OCI-LY7 (cell line): ENCODE results near the gene WWOX. TPM values are rescaled to one million over a fixed set of nuclear protein-coding genes. Genes with fewer than 3 reads are reported as not detected.

ENCODE experiments used
- BruUV-seq: library from RNA; stranded (reverse); fragments of 400-500 nt; replicated peaks from 2 replicates; lab custom pipeline; 2021; lab: Mats Ljungman, UMichigan
- CTCF ChIA-PET: fragments of 300-600 bp; sonication (Branson Sonifier 250); formaldehyde crosslinking; loops from one replicate; lab custom pipeline; 2022; ENCODE audit warnings: antibody characterized with exemption; ENCODE audit not compliant: unreplicated experiment; lab: Charles Lee
- POLR2A ChIA-PET: fragments of 300-600 bp; sonication (Branson Sonifier 250); formaldehyde crosslinking; loops from one replicate; lab custom pipeline; 2022; ENCODE audit warnings: antibody characterized with exemption; lab: Charles Lee
- DNase-seq: peaks from one replicate; pipeline ENCODE4 v3.0.0-alpha.2; 2015; ENCODE audit warnings: low spot score
- H2AFZ ChIP-seq: fragments of 200-600 bp; sonication (generic), shearing (Covaris generic); 2 replicates; pipeline ENCODE4 v1.6.1; 2014; ENCODE audit warnings: mild to moderate bottlenecking, antibody characterized with exemption, low read length, moderate library complexity
- H3K27ac ChIP-seq: fragments of 200-600 bp; sonication (generic); 2 replicates; pipeline ENCODE4 v1.5.1; 2014; ENCODE audit warnings: mixed run types, low read depth, mild to moderate bottlenecking, moderate library complexity, low read length, inconsistent platforms; ENCODE audit not compliant: poor library complexity, severe bottlenecking
- H3K36me3 ChIP-seq: fragments of 200-600 bp; sonication (generic); 2 replicates; pipeline ENCODE4 v1.6.1; 2014; ENCODE audit warnings: mild to moderate bottlenecking, antibody characterized with exemption, low read length, moderate library complexity, mixed read lengths; ENCODE audit not compliant: insufficient read depth
- H3K4me1 ChIP-seq: fragments of 200-600 bp; sonication (generic); 2 replicates; pipeline ENCODE4 v1.5.1; 2014; ENCODE audit warnings: mild to moderate bottlenecking, low read length; ENCODE audit not compliant: insufficient read depth, poor library complexity, severe bottlenecking
- H3K4me2 ChIP-seq: fragments of 200-600 bp; sonication (generic); 2 replicates; pipeline ENCODE4 v1.6.1; 2014; ENCODE audit warnings: mild to moderate bottlenecking, low read length
- H3K4me3 ChIP-seq: fragments of 200-600 bp; sonication (generic); 2 replicates; pipeline ENCODE4 v1.5.1; 2014; ENCODE audit warnings: mild to moderate bottlenecking, low read depth, low read length; ENCODE audit not compliant: poor library complexity, severe bottlenecking
- H3K79me2 ChIP-seq: fragments of 200-600 bp; sonication (generic); 2 replicates; pipeline ENCODE4 v1.6.1; 2016; ENCODE audit warnings: low read depth, mild to moderate bottlenecking, low read length, moderate library complexity, mixed read lengths; ENCODE audit not compliant: insufficient read depth
- H3K9me2 ChIP-seq: fragments of 200-600 bp; sonication (generic); 2 replicates; pipeline ENCODE4 v1.6.1; 2016; ENCODE audit warnings: mild to moderate bottlenecking, low read length, mixed read lengths; ENCODE audit not compliant: insufficient read depth
- H3K9me3 ChIP-seq: fragments of 200-600 bp; sonication (generic); 2 replicates; pipeline ENCODE4 v1.6.1; 2014; ENCODE audit warnings: mild to moderate bottlenecking, mixed run types, low read length, mixed read lengths
- H4K20me1 ChIP-seq: fragments of 200-600 bp; sonication (generic); 2 replicates; pipeline ENCODE4 v1.6.1; 2014; ENCODE audit warnings: mild to moderate bottlenecking, antibody characterized with exemption, low read length, moderate library complexity, mixed read lengths; ENCODE audit not compliant: insufficient read depth
- EZH2phosphoT487 ChIP-seq: fragments of 200-600 bp; sonication (generic); IDR thresholded peaks from 2 replicates; pipeline ENCODE4 v1.6.1; 2018; ENCODE audit warnings: low read depth, borderline replicate concordance, mild to moderate bottlenecking, mixed run types, antibody characterized with exemption, low read length, moderate library complexity, mixed read lengths
- intact Hi-C: fragments of 100-400 bp; cut with micrococcal nuclease; formaldehyde crosslinking; loops from one replicate; pipeline ENCODE4 v1.10.0; 2022; ENCODE audit not compliant: unreplicated experiment
- total RNA-seq, 2 experiments: library from RNA; depleted of rRNA in 1 of 2; stranded (reverse); fragments of >200 nt in 1 of 2; shearing (Covaris generic) in 1 of 2; gene quantifications; 2 replicates each; pipeline ENCODE4 v1.2.3, GENCODE V29; 2014 to 2022
- TF ChIP-seq, protein P1 (sequence below): fragments of 200-600 bp; sonication (generic); conservative IDR thresholded peaks from 2 replicates; pipeline ENCODE4 v1.5.1; 2014; ENCODE audit warnings: mild to moderate bottlenecking, antibody characterized with exemption, low read length, moderate library complexity, mixed read lengths

The WWOX gene
- total RNA-seq, 2 experiments from 2014 or later, result 40.2 to 47.6 TPM

DNA sequence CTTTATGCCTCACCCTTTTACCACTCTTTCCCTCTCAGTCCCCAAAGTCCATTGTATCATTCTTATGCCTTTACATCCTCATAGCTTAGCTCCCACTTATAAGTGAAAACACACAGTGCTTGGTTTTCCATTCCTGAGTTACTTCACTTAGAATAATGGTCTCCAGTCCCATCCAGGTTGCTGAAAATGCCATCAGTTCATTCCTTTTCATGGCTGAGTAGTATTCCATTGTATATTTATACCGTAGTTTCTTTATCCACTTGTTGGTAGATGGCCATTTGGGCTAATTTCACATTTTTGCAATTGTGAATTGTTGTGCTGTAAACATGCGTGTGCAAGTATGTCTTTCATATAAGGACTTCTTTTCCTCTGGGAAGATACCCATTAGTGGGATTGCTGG is 597.3 kb downstream of the WWOX start:
- Histone ChIP-seq H3K9me3 (no peaks in the 10 kb centered on the region), H3K79me2 (no peaks in the 10 kb centered on the region), H3K4me1 (no peaks in the 10 kb centered on the region), H3K4me3 (no peak overlapping the region), H3K36me3 (no peaks in the 10 kb centered on the region), H3K9me2 (no peaks in the 10 kb centered on the region), H3K4me2 (no peak overlapping the region), H2AFZ (no peak overlapping the region), H4K20me1 (no peaks in the 10 kb centered on the region), H3K27ac (no peak overlapping the region)
- DNase-seq, result no peak
- intact Hi-C loops, result no loop called here
- ChIA-PET POLR2A (no interaction called here), CTCF (no interaction called here)
- TF ChIP-seq, protein P1, sequence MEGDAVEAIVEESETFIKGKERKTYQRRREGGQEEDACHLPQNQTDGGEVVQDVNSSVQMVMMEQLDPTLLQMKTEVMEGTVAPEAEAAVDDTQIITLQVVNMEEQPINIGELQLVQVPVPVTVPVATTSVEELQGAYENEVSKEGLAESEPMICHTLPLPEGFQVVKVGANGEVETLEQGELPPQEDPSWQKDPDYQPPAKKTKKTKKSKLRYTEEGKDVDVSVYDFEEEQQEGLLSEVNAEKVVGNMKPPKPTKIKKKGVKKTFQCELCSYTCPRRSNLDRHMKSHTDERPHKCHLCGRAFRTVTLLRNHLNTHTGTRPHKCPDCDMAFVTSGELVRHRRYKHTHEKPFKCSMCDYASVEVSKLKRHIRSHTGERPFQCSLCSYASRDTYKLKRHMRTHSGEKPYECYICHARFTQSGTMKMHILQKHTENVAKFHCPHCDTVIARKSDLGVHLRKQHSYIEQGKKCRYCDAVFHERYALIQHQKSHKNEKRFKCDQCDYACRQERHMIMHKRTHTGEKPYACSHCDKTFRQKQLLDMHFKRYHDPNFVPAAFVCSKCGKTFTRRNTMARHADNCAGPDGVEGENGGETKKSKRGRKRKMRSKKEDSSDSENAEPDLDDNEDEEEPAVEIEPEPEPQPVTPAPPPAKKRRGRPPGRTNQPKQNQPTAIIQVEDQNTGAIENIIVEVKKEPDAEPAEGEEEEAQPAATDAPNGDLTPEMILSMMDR, result no peak
- TF ChIP-seq EZH2phosphoT487, result no peak
- BruUV-seq, result no TSS peak

DNA sequence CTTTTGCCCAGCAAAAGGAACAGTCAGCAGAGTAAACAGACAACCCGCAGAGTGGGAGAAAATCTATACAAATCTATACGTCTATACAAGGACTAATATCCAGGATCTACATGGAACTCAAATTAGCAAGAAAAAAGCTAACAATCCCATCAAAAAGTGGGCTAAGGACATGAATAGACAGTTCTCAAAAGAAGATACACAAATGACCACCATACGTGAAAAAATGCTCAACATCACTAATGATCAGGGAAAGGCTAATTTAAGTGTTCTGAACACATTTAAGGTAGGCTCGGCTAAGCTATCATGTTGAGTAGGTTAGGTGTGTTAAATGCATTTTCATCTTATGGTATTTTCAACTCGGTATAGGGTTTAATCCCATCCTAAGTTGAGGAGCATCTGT is 598.0 kb downstream of the WWOX start:
- CTCF ChIA-PET, result no interaction called here
- intact Hi-C loops, result no loop called here
- no peaks in the 10 kb centered on the region for H3K9me3 ChIP-seq

DNA sequence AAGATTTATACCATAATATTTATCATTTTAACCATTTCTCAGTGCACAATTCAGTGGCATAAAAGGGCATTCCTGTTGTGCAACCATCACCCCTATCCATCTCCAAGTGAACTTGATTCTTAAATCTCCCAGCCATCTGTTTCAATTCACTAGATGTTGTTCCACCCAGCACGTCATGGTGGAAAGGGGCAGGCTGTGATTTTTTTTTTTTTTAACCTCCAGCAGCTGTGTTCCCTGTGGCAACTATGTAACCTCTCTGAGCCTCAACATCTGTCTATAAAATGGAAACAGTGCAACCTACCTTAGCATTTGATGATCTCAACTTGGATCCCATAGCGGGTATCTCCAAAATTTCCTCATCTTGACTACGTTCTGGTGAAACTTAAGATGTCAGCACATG is 604.5 kb downstream of the WWOX start:
- H3K27ac ChIP-seq, result no peak overlapping the region
- H3K9me2 ChIP-seq, result no peaks in the 10 kb centered on the region
- TF ChIP-seq EZH2phosphoT487, result no peak
- TF ChIP-seq, protein P1, result no peak
- H3K79me2 ChIP-seq, result no peaks in the 10 kb centered on the region
- ChIA-PET POLR2A (no interaction called here), CTCF (no interaction called here)
- no peaks in the 10 kb centered on the region for H3K36me3 ChIP-seq
- no peak overlapping the region for H3K4me3 ChIP-seq
- H3K4me2 ChIP-seq, result no peak overlapping the region
- no TSS peak for BruUV-seq
- intact Hi-C loops, result loop anchor here (2.0 to 10.0 kb wide), 2 partner anchors 67 to 221 kb away; no protein-coding TSS in a partner anchor
- no peaks in the 10 kb centered on the region for H4K20me1 ChIP-seq
- H3K9me3 ChIP-seq, result no peaks in the 10 kb centered on the region
- DNase-seq, result no peak
- no peaks in the 10 kb centered on the region for H3K4me1 ChIP-seq
- no peak overlapping the region for H2AFZ ChIP-seq

More for the DNA sequence above, 598.0 kb downstream of the WWOX start:
- H3K4me2 ChIP-seq, result no peak overlapping the region
- DNase-seq, result no peak
- no peaks in the 10 kb centered on the region for H3K79me2 ChIP-seq
- TF ChIP-seq EZH2phosphoT487, result no peak
- TF ChIP-seq, protein P1, result no peak
- H3K36me3 ChIP-seq, result no peaks in the 10 kb centered on the region
- H2AFZ ChIP-seq, result no peak overlapping the region
- no TSS peak for BruUV-seq
- H3K4me1 ChIP-seq, result no peaks in the 10 kb centered on the region
- POLR2A ChIA-PET, result no interaction called here
- no peaks in the 10 kb centered on the region for H4K20me1 ChIP-seq
- H3K27ac ChIP-seq, result no peak overlapping the region
- H3K4me3 ChIP-seq, result no peak overlapping the region
- no peaks in the 10 kb centered on the region for H3K9me2 ChIP-seq
